ENCODE measurements around the gene ACTN4.

ACTN4 gene

GRCh38 chr19:38695832-38696728 is 48.6 kb downstream of the ACTN4 start:
- no peak for DNase-seq

GRCh38 chr19:38696729-38697055 is 49.2 kb downstream of the ACTN4 start:
- DNase-seq: no peak

GRCh38 chr19:38697197-38697596 is 49.7 kb downstream of the ACTN4 start:
- no peak for DNase-seq

- no peak for DNase-seq
These were observed 50.2 kb downstream of the ACTN4 start for GRCh38 chr19:38697641-38698071.

- DNase-seq: no peak
These were observed 51.0 kb downstream of the ACTN4 start for GRCh38 chr19:38698225-38699026.

GRCh38 chr19:38699027-38699346 is 51.5 kb downstream of the ACTN4 start:
- DNase-seq: no peak

- DNase-seq: no peak
These were observed 52.3 kb downstream of the ACTN4 start for GRCh38 chr19:38699647-38700349.

GRCh38 chr19:38700350-38700901 is 53.0 kb downstream of the ACTN4 start:
- no peak for DNase-seq

- no peak for DNase-seq
These were observed 53.5 kb downstream of the ACTN4 start for GRCh38 chr19:38700902-38701454.

GRCh38 chr19:38701455-38702063 is 54.1 kb downstream of the ACTN4 start:
- DNase-seq: no peak

GRCh38 chr19:38702278-38702677 is 54.8 kb downstream of the ACTN4 start:
- no peak for DNase-seq

GRCh38 chr19:38703509-38703908 is 56.1 kb downstream of the ACTN4 start:
- no peak for DNase-seq

GRCh38 chr19:38704488-38705026 is 57.1 kb downstream of the ACTN4 start:
- no peak for DNase-seq

- no peak for DNase-seq
These were observed 58.0 kb downstream of the ACTN4 start for GRCh38 chr19:38705197-38706019.

- DNase-seq: no peak
These were observed 59.5 kb downstream of the ACTN4 start for GRCh38 chr19:38706792-38707511.

GRCh38 chr19:38707512-38708114 is 60.2 kb downstream of the ACTN4 start:
- no peak for DNase-seq

GRCh38 chr19:38708413-38709024 is 61.1 kb downstream of the ACTN4 start:
- DNase-seq: no peak

- DNase-seq: no peak
These were observed 61.7 kb downstream of the ACTN4 start for GRCh38 chr19:38709119-38709518.

GRCh38 chr19:38709671-38710415 is 62.4 kb downstream of the ACTN4 start:
- DNase-seq: no peak
